PC-9 (cell line): ENCODE measurements around the gene KLHL6.

Source experiments
- CTCF ChIP-seq: fragments of 200-600 bp; sonication (generic); conservative IDR thresholded peaks from 2 replicates; pipeline ENCODE4 v1.6.1; 2017; ENCODE audit warnings: mixed run types, antibody characterized with exemption, mild to moderate bottlenecking, moderate library complexity
- EZH2 ChIP-seq: fragments of 200-600 bp; sonication (generic); IDR thresholded peaks from 2 replicates; pipeline ENCODE4 v1.8.0; 2017; ENCODE audit warnings: antibody characterized with exemption, low read depth

GRCh38 chr3:183487896-183488295 lies 67.6 kb downstream of the KLHL6 start:
- TF ChIP-seq EZH2 (no peak), CTCF (no peak)
